ENCODE results near the gene CDK17. TPM values are rescaled to one million over a fixed set of nuclear protein-coding genes. Genes with fewer than 3 reads are reported as not detected.

The CDK17 gene
- total RNA-seq, 1 donor from 2014 or later, result 112 TPM

- H3K27me3 Mint-ChIP-seq (ENCODE audit: unreplicated experiment), result no peaks in the 10 kb centered on the region
- peaks cover 39% of the 10 kb centered on the region for H3K36me3 Mint-ChIP-seq (ENCODE audit: low read depth, unreplicated experiment)
- H3K27ac Mint-ChIP-seq (ENCODE audit: unreplicated experiment), result no peak overlapping the region
- no peak overlapping the region for H3K4me3 Mint-ChIP-seq (ENCODE audit: unreplicated experiment)
- H3K9me3 Mint-ChIP-seq (ENCODE audit: unreplicated experiment), result no peaks in the 10 kb centered on the region
- no peak for DNase-seq (ENCODE audit: low spot score)
- H3K4me1 Mint-ChIP-seq (ENCODE audit: unreplicated experiment), result no peaks in the 10 kb centered on the region
- TF ChIP-seq, protein P1, sequence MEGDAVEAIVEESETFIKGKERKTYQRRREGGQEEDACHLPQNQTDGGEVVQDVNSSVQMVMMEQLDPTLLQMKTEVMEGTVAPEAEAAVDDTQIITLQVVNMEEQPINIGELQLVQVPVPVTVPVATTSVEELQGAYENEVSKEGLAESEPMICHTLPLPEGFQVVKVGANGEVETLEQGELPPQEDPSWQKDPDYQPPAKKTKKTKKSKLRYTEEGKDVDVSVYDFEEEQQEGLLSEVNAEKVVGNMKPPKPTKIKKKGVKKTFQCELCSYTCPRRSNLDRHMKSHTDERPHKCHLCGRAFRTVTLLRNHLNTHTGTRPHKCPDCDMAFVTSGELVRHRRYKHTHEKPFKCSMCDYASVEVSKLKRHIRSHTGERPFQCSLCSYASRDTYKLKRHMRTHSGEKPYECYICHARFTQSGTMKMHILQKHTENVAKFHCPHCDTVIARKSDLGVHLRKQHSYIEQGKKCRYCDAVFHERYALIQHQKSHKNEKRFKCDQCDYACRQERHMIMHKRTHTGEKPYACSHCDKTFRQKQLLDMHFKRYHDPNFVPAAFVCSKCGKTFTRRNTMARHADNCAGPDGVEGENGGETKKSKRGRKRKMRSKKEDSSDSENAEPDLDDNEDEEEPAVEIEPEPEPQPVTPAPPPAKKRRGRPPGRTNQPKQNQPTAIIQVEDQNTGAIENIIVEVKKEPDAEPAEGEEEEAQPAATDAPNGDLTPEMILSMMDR (IDR thresholded peaks at IDR 0.05; ENCODE audit: unreplicated experiment), result no peak
These were observed 107.1 kb downstream of the CDK17 start for GRCh38 chr12:96293093-96293492.

- H3K4me3 Mint-ChIP-seq (ENCODE audit: unreplicated experiment), result peak overlapping the region; percentile 47
- no peaks in the 10 kb centered on the region for H3K4me1 Mint-ChIP-seq (ENCODE audit: unreplicated experiment)
- H3K27me3 Mint-ChIP-seq (ENCODE audit: unreplicated experiment), result peaks cover 2% of the 10 kb centered on the region
- TF ChIP-seq, protein P1 (IDR thresholded peaks at IDR 0.05; ENCODE audit: unreplicated experiment), result no peak
- no peak overlapping the region for H3K27ac Mint-ChIP-seq (ENCODE audit: unreplicated experiment)
- no peaks in the 10 kb centered on the region for H3K9me3 Mint-ChIP-seq (ENCODE audit: unreplicated experiment)
- H3K36me3 Mint-ChIP-seq (ENCODE audit: low read depth, unreplicated experiment), result peaks cover 52% of the 10 kb centered on the region
- no peak for DNase-seq (ENCODE audit: low spot score)
These were observed 111.2 kb downstream of the CDK17 start for GRCh38 chr12:96289067-96289466.

GRCh38 chr12:96285158-96285557, 115.1 kb downstream of the CDK17 start:
- H3K36me3 Mint-ChIP-seq (ENCODE audit: low read depth, unreplicated experiment), result peaks cover 66% of the 10 kb centered on the region
- H3K4me1 Mint-ChIP-seq (ENCODE audit: unreplicated experiment), result no peaks in the 10 kb centered on the region
- H3K4me3 Mint-ChIP-seq (ENCODE audit: unreplicated experiment), result peak overlapping the region; percentile 45
- H3K9me3 Mint-ChIP-seq (ENCODE audit: unreplicated experiment), result no peaks in the 10 kb centered on the region
- TF ChIP-seq, protein P1 (IDR thresholded peaks at IDR 0.05; ENCODE audit: unreplicated experiment), result no peak
- peak overlapping the region; percentile 11 for H3K27ac Mint-ChIP-seq (ENCODE audit: unreplicated experiment)
- peaks cover 2% of the 10 kb centered on the region for H3K27me3 Mint-ChIP-seq (ENCODE audit: unreplicated experiment)
- DNase-seq (ENCODE audit: low spot score), result no peak

GRCh38 chr12:96274331-96274730, 125.9 kb downstream of the CDK17 start:
- Mint-ChIP-seq H3K4me1 (ENCODE audit: unreplicated experiment) (peaks cover 11% of the 10 kb centered on the region), H3K4me3 (ENCODE audit: unreplicated experiment) (no peak overlapping the region), H3K36me3 (ENCODE audit: low read depth, unreplicated experiment) (peaks cover 30% of the 10 kb centered on the region), H3K9me3 (ENCODE audit: unreplicated experiment) (no peaks in the 10 kb centered on the region), H3K27ac (ENCODE audit: unreplicated experiment) (peak overlapping the region; percentile 13), H3K27me3 (ENCODE audit: unreplicated experiment) (peaks cover 24% of the 10 kb centered on the region)
- TF ChIP-seq, protein P1 (IDR thresholded peaks at IDR 0.05; ENCODE audit: unreplicated experiment), result no peak
- DNase-seq (ENCODE audit: low spot score), result no peak

- TF ChIP-seq, protein P1 (IDR thresholded peaks at IDR 0.05; ENCODE audit: unreplicated experiment), result no peak
- H3K36me3 Mint-ChIP-seq (ENCODE audit: low read depth, unreplicated experiment), result peaks cover 39% of the 10 kb centered on the region
- peak overlapping the region; percentile 33 for H3K4me3 Mint-ChIP-seq (ENCODE audit: unreplicated experiment)
- no peak for DNase-seq (ENCODE audit: low spot score)
- peaks cover 34% of the 10 kb centered on the region for H3K27me3 Mint-ChIP-seq (ENCODE audit: unreplicated experiment)
- H3K4me1 Mint-ChIP-seq (ENCODE audit: unreplicated experiment), result peaks cover 11% of the 10 kb centered on the region
- H3K9me3 Mint-ChIP-seq (ENCODE audit: unreplicated experiment), result no peaks in the 10 kb centered on the region
- peak overlapping the region; percentile 81 for H3K27ac Mint-ChIP-seq (ENCODE audit: unreplicated experiment)
These were observed 128.6 kb downstream of the CDK17 start for GRCh38 chr12:96271469-96272199.
